IPS-15b (cell line): ENCODE data around the gene DELE1.

Experiments used
- H3K27me3 ChIP-seq: one replicate; pipeline ENCODE4 v1.6.1; 2013; ENCODE audit warnings: low read length; ENCODE audit not compliant: control insufficient read depth, insufficient read depth
- H3K36me3 ChIP-seq: one replicate; pipeline ENCODE4 v1.6.1; 2013; ENCODE audit warnings: low read length; ENCODE audit not compliant: control insufficient read depth, insufficient read depth
- H3K4me1 ChIP-seq: one replicate; pipeline ENCODE4 v1.6.1; 2013; ENCODE audit warnings: mild to moderate bottlenecking, low read length; ENCODE audit not compliant: control insufficient read depth, insufficient read depth
- H3K4me3 ChIP-seq: one replicate; pipeline ENCODE4 v1.5.1; 2013; ENCODE audit warnings: low read depth, low read length
- H3K9ac ChIP-seq: one replicate; pipeline ENCODE4 v1.6.1; 2013; ENCODE audit warnings: low read depth, mild to moderate bottlenecking, low read length
- H3K9me3 ChIP-seq: one replicate; pipeline ENCODE4 v1.6.1; 2013; ENCODE audit warnings: mild to moderate bottlenecking, low read length; ENCODE audit not compliant: control insufficient read depth, insufficient read depth

Gene DELE1

GRCh38 chr5:141951332-141951781 is 27.7 kb downstream of the DELE1 start:
- Histone ChIP-seq H3K9ac (no peak overlapping the region), H3K27me3 (no peaks in the 10 kb centered on the region), H3K36me3 (no peaks in the 10 kb centered on the region), H3K9me3 (no peaks in the 10 kb centered on the region), H3K4me1 (peaks cover 5% of the 10 kb centered on the region), H3K4me3 (no peak overlapping the region)

- Histone ChIP-seq H3K4me1 (peaks cover 5% of the 10 kb centered on the region), H3K9me3 (no peaks in the 10 kb centered on the region), H3K36me3 (no peaks in the 10 kb centered on the region), H3K4me3 (no peak overlapping the region), H3K27me3 (no peaks in the 10 kb centered on the region), H3K9ac (no peak overlapping the region)
Measured at GRCh38 chr5:141952020-141952419, 28.3 kb downstream of the DELE1 start.

- H3K9me3 ChIP-seq = no peaks in the 10 kb centered on the region
- H3K9ac ChIP-seq = no peak overlapping the region
- H3K4me1 ChIP-seq = peaks cover 5% of the 10 kb centered on the region
- H3K4me3 ChIP-seq = no peak overlapping the region
- H3K27me3 ChIP-seq = no peaks in the 10 kb centered on the region
- no peaks in the 10 kb centered on the region for H3K36me3 ChIP-seq
Measured at GRCh38 chr5:141954194-141954593, 30.5 kb downstream of the DELE1 start.

GRCh38 chr5:141957367-141957996 is 33.8 kb downstream of the DELE1 start:
- Histone ChIP-seq H3K9me3 (no peaks in the 10 kb centered on the region), H3K4me3 (no peak overlapping the region), H3K27me3 (no peaks in the 10 kb centered on the region), H3K36me3 (no peaks in the 10 kb centered on the region), H3K9ac (no peak overlapping the region), H3K4me1 (peaks cover 6% of the 10 kb centered on the region)

- no peak within 1 kb of the TSS for H3K4me3 ChIP-seq
- H3K36me3 ChIP-seq = no peaks in the 10 kb centered on the region
- H3K9ac ChIP-seq = no peak within 1 kb of the TSS
- H3K9me3 ChIP-seq = no peaks in the 10 kb centered on the region
- no peaks in the 10 kb centered on the region for H3K27me3 ChIP-seq
- peaks cover 6% of the 10 kb centered on the region for H3K4me1 ChIP-seq
Measured at GRCh38 chr5:141958113-141958512, 34.4 kb downstream of the DELE1 start, which contains the start of gene PCDH12. Gene PCDH12, minus strand, starts transcription at chr5:141958202. Its CDS starts 351 bp downstream, at chr5:141957851.

GRCh38 chr5:141958546-141959172 is 35.0 kb downstream of the DELE1 start:
- Histone ChIP-seq H3K36me3 (no peaks in the 10 kb centered on the region), H3K9me3 (no peaks in the 10 kb centered on the region), H3K4me1 (peaks cover 6% of the 10 kb centered on the region), H3K9ac (no peak overlapping the region), H3K27me3 (no peaks in the 10 kb centered on the region), H3K4me3 (no peak overlapping the region)

GRCh38 chr5:141960018-141960417 is 36.3 kb downstream of the DELE1 start:
- Histone ChIP-seq H3K9ac (no peak overlapping the region), H3K4me3 (no peak overlapping the region), H3K27me3 (no peaks in the 10 kb centered on the region), H3K4me1 (peaks cover 6% of the 10 kb centered on the region), H3K9me3 (no peaks in the 10 kb centered on the region), H3K36me3 (no peaks in the 10 kb centered on the region)

- Histone ChIP-seq H3K4me3 (no peak overlapping the region), H3K4me1 (peaks cover 6% of the 10 kb centered on the region), H3K9ac (no peak overlapping the region), H3K27me3 (no peaks in the 10 kb centered on the region), H3K9me3 (no peaks in the 10 kb centered on the region), H3K36me3 (no peaks in the 10 kb centered on the region)
Measured at GRCh38 chr5:141960449-141961323, 37.0 kb downstream of the DELE1 start.

- Histone ChIP-seq H3K9me3 (no peaks in the 10 kb centered on the region), H3K9ac (no peak overlapping the region), H3K4me3 (no peak overlapping the region), H3K27me3 (no peaks in the 10 kb centered on the region), H3K4me1 (peaks cover 6% of the 10 kb centered on the region), H3K36me3 (no peaks in the 10 kb centered on the region)
Measured at GRCh38 chr5:141961466-141961865, 37.8 kb downstream of the DELE1 start.

- Histone ChIP-seq H3K4me3 (no peak overlapping the region), H3K9ac (no peak overlapping the region), H3K9me3 (no peaks in the 10 kb centered on the region), H3K27me3 (no peaks in the 10 kb centered on the region), H3K36me3 (no peaks in the 10 kb centered on the region), H3K4me1 (peaks cover 8% of the 10 kb centered on the region)
Measured at GRCh38 chr5:141963701-141964100, 40.0 kb downstream of the DELE1 start.

GRCh38 chr5:141965071-141965470 is 41.4 kb downstream of the DELE1 start:
- no peak overlapping the region for H3K9ac ChIP-seq
- peaks cover 8% of the 10 kb centered on the region for H3K4me1 ChIP-seq
- no peaks in the 10 kb centered on the region for H3K9me3 ChIP-seq
- H3K36me3 ChIP-seq = no peaks in the 10 kb centered on the region
- H3K4me3 ChIP-seq = no peak overlapping the region
- H3K27me3 ChIP-seq = no peaks in the 10 kb centered on the region
